ENCODE results near the gene FRMD6. TPM values are rescaled to one million over a fixed set of nuclear protein-coding genes. Genes with fewer than 3 reads are reported as not detected.

FRMD6 gene
- polyA plus RNA-seq, 1 experiment: 507 TPM

DNA sequence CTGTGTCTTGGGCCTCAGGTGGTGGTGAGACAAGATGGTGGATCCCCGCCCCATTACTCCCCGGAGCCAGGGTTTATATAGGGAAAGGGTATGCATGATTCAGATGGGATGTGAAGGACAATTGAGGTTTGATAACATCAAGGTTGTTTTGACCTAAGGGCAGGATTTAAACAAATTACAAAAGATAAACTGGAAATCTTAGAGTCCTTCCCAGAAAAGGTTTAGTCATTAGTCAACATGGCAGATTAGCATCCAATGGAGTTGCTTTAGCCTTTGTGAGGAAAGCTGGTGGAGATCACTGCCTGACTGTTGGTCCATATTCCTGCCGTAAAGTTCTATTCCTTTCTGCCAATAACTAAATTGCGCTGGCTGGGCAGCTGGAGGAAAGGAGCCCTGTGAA lies 15.6 kb upstream of the FRMD6 start:
- Histone ChIP-seq H3K27me3 (ENCODE audit: control insufficient read depth, insufficient read depth, low read length) (no peaks in the 10 kb centered on the region), H3K36me3 (ENCODE audit: control insufficient read depth, insufficient read depth, low read length) (no peaks in the 10 kb centered on the region), H3K4me3 (ENCODE audit: low read depth, low read length) (no peak overlapping the region)
- TF ChIP-seq, protein P1, sequence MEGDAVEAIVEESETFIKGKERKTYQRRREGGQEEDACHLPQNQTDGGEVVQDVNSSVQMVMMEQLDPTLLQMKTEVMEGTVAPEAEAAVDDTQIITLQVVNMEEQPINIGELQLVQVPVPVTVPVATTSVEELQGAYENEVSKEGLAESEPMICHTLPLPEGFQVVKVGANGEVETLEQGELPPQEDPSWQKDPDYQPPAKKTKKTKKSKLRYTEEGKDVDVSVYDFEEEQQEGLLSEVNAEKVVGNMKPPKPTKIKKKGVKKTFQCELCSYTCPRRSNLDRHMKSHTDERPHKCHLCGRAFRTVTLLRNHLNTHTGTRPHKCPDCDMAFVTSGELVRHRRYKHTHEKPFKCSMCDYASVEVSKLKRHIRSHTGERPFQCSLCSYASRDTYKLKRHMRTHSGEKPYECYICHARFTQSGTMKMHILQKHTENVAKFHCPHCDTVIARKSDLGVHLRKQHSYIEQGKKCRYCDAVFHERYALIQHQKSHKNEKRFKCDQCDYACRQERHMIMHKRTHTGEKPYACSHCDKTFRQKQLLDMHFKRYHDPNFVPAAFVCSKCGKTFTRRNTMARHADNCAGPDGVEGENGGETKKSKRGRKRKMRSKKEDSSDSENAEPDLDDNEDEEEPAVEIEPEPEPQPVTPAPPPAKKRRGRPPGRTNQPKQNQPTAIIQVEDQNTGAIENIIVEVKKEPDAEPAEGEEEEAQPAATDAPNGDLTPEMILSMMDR (IDR thresholded peaks at IDR 0.05; ENCODE audit: insufficient read depth, low read depth, low read length): no peak
- no peak for DNase-seq (ENCODE audit: low read depth)
- ChIA-PET POLR2A (no interaction called here), CTCF (no interaction called here)

GRCh38 chr14:51638071-51638944 lies 13.4 kb upstream of the FRMD6 start:
- Histone ChIP-seq H3K27me3 (ENCODE audit: control insufficient read depth, insufficient read depth, low read length) (no peaks in the 10 kb centered on the region), H3K4me3 (ENCODE audit: low read depth, low read length) (no peak overlapping the region), H3K36me3 (ENCODE audit: control insufficient read depth, insufficient read depth, low read length) (peaks cover 4% of the 10 kb centered on the region; the same call in 1 of the 2 replicates)
- POLR2A ChIA-PET: interaction anchor here (0.5 to 0.6 kb wide), 2 partner anchors 12 to 44 kb away, joined by 3 read pairs; no protein-coding TSS in a partner anchor
- TF ChIP-seq, protein P1 (IDR thresholded peaks at IDR 0.05; ENCODE audit: insufficient read depth, low read depth, low read length): no peak
- DNase-seq (ENCODE audit: low read depth): no peak
- CTCF ChIA-PET: interaction anchor here (1.4 kb wide), 1 partner anchor 14 kb away, joined by 3 read pairs; no protein-coding TSS in a partner anchor

- H3K36me3 ChIP-seq (ENCODE audit: control insufficient read depth, insufficient read depth, low read length): peaks cover 4% of the 10 kb centered on the region; the same call in 1 of the 2 replicates
- no peak overlapping the region for H3K4me3 ChIP-seq (ENCODE audit: low read depth, low read length)
- ChIA-PET POLR2A (no interaction called here), CTCF (no interaction called here)
- TF ChIP-seq, protein P1 (IDR thresholded peaks at IDR 0.05; ENCODE audit: insufficient read depth, low read depth, low read length): no peak
- no peaks in the 10 kb centered on the region for H3K27me3 ChIP-seq (ENCODE audit: control insufficient read depth, insufficient read depth, low read length)
- DNase-seq (ENCODE audit: low read depth): no peak
Observed at GRCh38 chr14:51639668-51640316, 11.9 kb upstream of the FRMD6 start.

DNA sequence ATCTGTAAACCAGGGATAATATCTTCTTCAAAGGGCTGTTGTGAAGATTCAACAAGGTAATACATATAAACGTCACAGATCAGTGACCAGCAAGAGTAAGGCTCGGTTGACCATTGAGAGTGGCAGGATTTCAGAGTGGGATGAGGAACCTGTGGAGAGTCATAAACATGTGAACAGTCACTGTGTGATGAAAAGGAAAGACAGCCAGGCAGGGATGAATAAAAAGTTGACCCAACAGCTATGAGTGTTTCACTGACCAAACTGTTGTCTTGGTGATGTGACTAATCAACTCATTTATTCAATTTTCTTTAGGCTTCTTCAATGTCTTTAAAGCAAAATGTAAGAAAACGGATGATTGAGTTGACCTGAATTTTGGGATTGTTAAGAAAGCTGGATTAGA lies 8.6 kb upstream of the FRMD6 start:
- ChIA-PET CTCF (interaction anchor here (0.8 kb wide), 1 partner anchor 39 kb away, joined by 3 read pairs; no protein-coding TSS in a partner anchor), POLR2A (interaction anchor here (0.7 kb wide), 1 partner anchor 288 kb away, joined by 5 read pairs; no protein-coding TSS in a partner anchor)
- TF ChIP-seq, protein P1 (IDR thresholded peaks at IDR 0.05; ENCODE audit: insufficient read depth, low read depth, low read length): no peak
- Histone ChIP-seq H3K27me3 (ENCODE audit: control insufficient read depth, insufficient read depth, low read length) (no peaks in the 10 kb centered on the region), H3K36me3 (ENCODE audit: control insufficient read depth, insufficient read depth, low read length) (peaks cover 4% of the 10 kb centered on the region; the same call in 1 of the 2 replicates), H3K4me3 (ENCODE audit: low read depth, low read length) (no peak overlapping the region)
- DNase-seq (ENCODE audit: low read depth): peak; percentile 45
